GM18867 (cell line): ENCODE results near the gene NSF.

Experiments
- ATAC-seq: cut with Tn5 transposase; IDR thresholded peaks from one replicate; pipeline ENCODE4 v1.9.1; 2021; ENCODE audit warnings: mild to moderate bottlenecking, moderate library complexity; ENCODE audit not compliant: unreplicated experiment

NSF gene

DNA sequence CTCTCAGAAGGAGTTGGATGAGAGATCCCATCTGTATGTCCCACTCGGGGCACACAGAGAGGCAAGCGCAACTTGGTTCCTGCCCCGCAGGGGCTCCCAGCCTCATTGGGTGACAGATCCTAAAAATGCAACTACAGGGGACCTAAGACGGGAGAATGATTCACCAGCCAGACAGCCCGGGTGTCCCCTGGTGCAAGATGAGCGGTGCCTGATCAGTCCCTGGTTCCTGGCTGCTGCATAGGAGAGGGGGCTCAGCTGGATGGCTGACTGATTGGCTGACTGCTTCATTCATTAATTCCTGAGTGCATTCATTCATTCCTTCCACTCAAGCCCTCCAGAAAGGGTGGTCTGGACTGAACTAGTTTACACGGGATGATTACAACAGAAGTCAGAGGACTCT, 206.1 kb downstream of the NSF start:
- ATAC-seq = no peak

DNA sequence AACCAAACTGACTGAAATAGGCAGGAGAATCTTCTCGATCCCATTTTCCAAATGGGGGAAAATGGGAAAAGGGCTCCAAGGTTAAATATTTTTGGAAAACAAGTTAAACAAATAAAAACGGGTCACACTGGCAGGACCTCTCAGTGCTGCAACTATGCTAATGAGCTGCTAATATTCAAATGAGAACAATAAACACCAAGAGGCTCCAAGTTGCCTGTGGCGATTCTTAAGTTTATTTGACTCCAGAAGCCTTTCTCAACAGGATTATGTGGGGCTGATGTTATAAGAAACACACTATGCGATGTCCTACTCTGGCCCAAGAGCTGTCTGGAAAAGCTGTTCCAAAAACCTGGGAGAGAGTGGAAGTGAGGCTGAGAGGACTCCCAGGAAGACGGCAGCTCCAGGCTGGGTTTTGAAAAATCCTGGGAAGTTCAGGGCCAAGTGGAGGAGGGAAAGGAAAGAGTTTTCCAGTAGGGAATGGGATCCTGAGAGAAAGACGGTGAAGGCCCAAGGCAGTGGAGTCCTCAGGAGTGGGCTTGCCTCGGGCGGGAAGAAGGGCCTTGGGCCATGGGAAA, 206.6 kb downstream of the NSF start:
- no peak for ATAC-seq

DNA sequence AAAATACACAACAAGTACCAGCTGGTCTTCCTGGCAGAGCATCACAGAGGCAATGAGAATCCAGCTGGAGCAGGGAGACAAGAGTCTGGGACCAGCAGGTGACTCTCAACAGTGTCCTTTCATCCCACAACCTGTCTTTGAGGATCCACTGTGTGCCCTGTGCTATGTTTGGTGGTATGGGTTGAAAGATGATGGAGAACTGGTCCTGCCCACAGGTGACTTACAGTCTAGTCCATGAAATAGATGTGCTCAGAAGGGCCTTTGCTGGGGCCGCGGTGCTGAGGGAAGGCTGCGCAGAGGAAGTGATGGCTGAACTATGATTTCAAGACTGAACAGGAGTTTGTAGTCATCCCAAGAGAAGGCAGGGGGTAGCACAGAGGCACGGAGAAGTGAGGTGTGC, 210.1 kb downstream of the NSF start:
- ATAC-seq = no peak

DNA sequence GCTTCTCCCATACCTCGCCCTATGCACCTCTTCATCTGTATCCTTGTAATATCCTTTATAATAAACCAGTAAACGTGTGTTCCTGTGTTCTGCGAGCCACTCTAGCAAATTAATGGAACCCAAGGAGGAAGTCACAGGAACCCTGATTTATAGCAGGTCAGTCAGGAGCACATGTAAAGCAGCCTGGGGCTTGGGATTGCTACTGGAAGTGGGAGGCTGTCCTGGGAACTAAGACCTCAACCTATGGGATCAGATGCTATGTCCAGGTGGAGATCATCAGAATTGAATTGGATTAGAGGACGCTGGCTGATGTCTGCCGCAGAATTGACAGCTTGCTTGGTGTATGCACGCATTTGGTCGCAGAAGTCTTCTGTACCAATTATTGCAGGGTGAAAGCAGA, 212.3 kb downstream of the NSF start:
- no peak for ATAC-seq

DNA sequence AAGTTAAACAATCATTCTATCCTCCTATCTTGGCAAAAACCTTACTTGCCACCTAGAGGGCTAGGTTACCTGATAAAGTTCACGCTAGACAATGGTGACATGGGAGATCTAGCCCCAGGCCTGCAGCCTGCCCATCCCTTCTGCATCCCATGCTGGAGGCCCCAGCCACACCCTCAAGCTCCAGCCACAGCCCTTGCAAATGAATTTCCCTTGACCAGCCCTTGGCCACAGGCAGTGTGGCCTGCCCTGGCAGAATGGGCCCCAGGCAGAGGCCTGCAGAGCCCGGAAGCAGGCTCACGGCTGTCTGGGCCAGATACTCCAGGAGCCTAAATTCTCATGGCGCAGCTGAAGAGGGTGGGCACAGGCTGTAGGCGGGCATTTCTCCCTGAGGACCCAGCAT, 213.1 kb downstream of the NSF start:
- ATAC-seq = no peak

DNA sequence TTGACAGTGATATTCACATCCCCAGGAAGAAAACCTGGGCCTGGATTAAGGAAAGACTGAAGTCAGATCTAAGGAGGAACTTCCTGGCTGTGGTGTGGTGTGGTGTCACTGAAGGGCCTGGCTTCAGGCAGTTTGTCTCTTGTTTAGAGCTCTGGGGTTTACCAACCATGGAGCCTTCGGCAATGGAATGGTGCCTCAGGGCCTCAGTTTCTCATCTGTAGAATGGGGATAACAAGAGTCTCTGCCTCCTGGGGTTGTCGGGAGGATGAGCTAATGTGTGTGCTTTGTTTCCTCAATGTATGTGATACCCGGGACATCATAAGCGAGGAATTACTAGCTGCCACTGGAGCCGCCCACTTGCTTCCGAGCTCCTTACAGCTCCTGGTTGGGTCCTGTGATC, 215.3 kb downstream of the NSF start:
- no peak for ATAC-seq
